RCC 7860 (cell line): ENCODE measurements around the gene ZNF579.
"Not testable (repeated sequence)": the region's sequence is repeated elsewhere in the genome, so short reads cannot be mapped to it uniquely, and the experiment has no call there.

Source experiments
- DNase-seq: peaks from one replicate; pipeline ENCODE4 v3.0.0-alpha.2; 2015; ENCODE audit warnings: low spot score
- FAIRE-seq: peaks from 2 replicates; lab custom pipeline; 2012; peaks lifted over from hg19 to GRCh38; lab: Jason Lieb, UNC

The ZNF579 gene

DNA sequence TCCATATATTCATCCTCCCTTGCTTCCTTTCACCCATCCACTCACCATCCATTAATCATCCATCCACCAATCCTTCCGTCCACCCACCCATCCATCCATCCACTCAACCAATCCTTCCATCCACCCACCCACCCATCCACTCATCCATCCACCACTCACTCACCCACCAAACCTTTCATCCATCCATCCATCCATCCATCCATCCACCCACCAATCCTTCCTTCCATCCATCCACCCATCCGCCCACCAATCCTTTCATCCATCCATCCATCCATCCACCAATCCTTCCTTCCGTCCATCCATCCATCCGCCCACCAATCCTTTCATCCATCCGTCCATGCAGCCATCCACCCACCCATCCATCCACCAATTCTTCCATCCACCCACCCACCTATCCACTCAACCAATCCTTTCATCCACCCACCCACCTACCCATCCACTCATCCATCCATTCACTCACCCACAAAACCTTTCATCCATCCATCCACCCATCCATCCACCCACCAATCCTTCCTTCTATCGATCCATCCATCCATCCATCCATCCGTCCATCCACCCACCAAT, 38.3 kb downstream of the ZNF579 start:
- DNase-seq (no peak), FAIRE-seq (no peak)

DNA sequence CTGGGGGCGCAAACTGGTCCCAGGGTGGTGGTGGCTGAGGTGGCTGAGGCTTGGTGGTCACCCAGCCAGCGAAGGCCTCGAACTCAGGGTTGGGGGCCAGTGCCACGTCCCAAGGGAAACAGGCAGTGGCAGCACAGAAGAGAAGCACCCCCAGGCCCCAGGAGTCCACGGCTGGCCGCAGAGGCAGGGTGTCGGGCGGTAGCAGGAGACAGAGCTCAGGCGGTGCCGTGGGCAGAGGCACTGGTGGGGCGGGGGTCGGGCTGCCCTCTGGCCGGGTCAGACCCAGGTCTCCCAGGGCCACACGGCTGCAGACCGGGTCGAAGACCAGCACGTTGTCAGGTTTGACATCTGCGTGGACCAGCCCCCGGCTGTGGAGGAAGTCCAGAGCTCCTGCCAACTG, 39.6 kb downstream of the ZNF579 start:
- FAIRE-seq (no peak), DNase-seq (no peak)

DNA sequence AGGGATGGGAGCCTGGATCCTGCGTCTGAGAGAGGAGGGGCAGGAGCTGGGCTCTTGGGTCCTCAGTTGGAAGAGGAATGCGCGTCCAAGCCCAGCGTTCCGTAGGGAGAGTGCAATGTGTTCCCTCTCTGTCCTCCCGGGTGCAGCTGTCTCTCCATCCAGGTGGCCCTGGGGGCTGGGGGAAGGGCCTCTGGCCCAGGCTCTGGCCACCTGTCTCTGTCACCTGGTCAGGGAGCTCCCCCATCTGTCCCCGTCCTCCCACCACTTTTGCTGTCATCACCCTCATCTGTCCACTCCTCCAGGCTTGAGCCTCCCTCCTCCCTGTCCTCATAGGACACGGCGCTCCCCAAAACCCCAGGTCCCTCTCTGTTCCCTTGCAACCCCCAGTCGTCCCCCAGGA, 40.0 kb downstream of the ZNF579 start:
- no peak for FAIRE-seq
- no peak for DNase-seq

DNA sequence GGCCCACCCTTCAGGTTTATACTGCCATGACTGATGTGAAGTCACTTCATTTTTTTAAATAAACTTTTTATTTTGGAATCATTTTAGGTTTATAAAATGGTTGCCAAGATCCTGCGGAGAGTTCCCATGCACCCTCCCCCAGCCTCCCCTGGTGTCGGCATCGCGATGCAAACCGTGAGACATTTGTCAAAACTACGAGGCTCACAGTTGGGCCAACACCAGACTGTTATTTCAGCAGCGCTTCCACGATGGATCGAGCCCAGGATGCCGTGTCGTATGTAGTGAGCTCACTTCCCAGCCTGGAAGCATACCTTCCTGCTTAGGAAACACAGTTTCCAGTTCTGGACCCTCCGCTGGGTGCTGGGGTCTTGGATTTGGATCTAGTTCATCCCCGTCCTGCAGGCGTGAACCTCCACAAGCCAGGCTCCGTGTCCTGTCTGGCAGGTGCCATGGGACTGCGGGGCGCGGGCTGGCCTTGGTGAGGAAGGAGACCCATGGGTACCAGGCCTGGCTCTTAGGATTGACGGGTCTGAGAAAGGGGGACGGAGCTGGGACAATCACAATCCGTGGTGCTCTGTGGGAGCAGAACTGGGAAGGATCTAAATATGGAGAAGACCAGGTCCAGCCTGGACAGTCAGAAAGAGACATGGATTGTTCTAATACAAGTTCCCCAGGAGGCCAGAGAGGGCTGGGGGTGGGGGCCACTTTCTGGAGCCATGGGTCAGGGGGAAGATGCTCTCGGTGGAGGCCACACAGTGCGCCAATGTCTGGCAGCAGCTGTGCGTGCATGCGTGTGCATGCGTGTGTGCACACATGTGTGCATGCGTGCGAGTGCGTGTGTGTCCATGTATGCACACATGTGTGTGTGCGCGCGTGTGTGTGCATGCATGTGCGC, 41.3 kb downstream of the ZNF579 start:
- DNase-seq = no peak
- FAIRE-seq = no peak

DNA sequence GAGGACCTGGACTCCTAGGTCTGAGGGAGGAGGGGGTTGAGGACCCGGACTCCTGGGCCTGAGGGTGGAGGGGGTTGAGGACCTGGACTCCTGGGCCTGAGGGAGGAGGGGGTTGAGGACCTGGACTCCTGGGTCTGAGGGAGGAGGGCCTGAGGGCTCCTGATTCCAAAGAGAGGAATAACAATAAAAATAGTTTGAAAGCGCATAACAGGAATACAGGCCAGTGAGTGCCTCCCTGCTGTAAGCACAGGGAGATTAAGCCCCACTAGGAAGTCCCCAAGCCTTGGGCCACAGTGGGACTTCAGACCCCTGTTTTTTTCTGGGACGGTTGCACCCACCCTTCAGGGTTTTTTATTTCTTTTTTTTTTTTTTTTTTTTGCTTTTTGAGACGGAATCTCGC, 42.5 kb downstream of the ZNF579 start:
- DNase-seq (no peak), FAIRE-seq (no peak)

DNA sequence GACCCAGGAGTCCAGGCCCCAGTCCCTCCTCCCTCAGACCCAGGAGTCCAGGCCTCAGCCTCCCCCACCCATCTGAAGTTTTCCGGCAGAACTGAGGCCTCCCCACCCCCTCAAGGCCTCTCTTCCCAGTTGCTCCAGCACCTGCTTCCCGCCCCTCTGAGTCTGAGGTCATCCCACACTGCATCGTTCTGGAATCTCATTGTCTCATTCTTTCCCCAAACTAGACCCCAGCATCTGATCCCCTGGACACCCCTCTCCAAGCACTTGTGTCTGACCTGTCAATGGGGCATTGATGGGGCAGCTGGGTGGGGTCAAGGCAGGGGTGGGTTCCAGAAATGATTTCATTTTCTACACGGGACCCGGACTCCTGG, 42.9 kb downstream of the ZNF579 start:
- DNase-seq = no peak
- no peak for FAIRE-seq

DNA sequence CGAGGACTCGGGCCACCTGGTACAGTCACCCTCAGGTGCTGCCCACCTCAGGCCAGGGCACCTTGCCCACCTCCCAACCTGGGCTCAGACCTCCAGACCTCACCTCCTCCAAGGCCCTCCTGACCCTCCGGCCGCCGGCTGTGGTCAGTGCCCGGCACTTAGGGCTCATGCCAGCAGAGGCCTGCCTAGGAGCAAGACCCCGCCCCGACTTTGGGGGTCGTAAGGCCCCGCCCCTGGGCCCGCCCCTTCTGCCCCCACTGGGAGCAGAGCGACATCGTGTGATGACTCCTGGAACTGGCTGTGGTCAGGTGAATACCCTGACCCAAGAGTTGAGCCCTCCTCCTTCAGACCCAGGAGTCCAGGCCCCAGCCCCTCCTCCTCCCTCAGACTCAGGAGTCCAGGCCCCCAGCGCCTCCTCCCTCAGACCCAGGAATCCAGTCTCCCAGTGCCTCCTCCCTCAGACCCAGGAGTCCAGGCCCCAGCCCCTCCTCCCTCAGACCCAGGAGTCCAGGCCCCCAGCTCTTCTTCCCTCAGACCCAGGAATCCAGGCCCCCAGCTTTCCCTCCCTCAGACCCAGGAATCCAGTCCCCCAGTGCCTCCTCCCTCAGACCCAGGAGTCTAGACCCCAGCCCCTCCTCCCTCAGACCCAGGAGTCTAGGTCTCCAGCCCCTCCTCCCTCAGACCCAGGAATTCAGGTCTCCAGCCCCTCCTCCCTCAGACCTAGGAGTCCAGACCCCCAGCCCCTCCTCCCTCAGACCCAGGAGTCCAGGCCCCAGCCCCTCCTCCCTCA, 43.5 kb downstream of the ZNF579 start, which contains the start of gene SBK2:
Gene SBK2 (minus strand): TSS at position 183 of the 790 bp plus-strand sequence. CDS start 839 bp downstream, outside the sequence.
- no peak for DNase-seq
- FAIRE-seq = no peak

DNA sequence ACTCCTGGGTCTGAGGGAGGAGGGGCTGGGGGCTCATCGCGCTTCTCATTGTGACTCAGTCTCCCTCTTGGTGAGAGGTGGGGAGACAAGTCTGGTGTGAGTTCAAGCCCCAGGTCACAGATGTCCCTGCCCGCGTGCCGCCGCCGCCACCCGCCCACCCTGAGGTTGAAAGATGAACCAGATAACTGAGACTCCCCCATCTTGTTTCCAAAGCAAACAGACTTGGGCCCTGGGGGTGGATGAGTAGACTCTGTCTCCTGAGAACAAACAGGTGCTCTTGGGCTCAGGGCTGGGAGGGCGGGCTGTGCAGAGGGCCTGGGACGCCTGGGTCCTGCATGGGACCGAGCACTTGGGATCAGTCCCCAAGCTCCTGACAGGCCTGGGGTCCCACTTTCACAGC, 44.3 kb downstream of the ZNF579 start:
- DNase-seq = no peak
- FAIRE-seq = no peak

DNA sequence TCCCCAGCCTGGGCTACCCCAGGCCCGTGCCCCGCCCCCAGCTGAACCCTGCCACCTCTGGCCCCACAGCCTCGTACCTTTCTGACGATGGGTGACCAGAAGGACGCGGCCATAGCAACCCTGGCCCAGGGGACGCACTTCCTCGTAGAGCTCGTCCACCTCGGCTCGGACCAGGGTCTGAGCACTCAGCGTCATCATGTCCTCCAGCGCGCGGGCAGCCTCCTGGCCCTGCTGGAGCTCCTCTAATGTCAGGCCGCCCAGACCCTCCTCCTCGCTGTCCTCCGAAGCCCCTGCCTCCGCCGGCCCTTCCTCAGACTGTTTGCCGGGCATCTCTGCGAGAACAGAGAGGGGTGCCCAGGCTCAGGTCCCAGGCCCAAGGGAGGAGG, 44.7 kb downstream of the ZNF579 start:
- no peak for FAIRE-seq
- DNase-seq = no peak

DNA sequence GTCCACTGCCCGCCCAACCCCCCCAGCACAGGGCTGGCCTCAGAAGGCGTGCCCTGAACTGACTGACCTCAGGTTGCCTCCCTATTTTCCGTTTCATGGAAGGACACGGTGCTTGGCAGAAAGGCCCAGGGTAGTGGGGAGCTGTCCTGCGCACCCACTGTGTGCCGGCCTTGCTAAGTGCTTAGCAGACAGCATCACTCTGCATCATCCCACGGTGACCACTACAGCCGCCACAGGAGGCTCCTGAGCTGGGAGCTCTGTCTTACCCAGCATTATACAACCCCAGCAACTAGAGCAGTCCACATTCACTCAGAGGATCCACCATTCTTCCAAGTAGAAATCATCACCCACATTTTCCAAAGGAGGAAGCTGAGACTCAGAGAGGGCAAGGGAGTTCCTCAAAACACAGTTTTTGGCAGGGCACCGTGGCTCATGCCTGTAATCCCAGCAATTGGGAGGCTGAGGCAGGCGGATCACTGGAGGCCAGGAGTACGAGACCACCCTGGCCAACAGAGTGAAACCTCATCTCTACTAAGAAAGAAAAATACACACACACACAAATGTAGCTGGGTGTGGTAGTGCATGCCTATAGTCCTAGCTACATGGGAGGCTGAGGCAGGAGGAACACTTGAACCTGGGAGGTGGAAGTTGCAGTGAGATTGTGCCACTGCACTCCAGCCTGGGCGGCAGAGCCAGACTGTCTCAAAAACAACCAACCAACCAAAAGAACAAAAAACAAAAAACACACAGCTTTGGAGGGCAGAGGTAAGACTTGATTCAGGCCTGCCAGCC, 45.3 kb downstream of the ZNF579 start:
- FAIRE-seq (no peak), DNase-seq (no peak)

DNA sequence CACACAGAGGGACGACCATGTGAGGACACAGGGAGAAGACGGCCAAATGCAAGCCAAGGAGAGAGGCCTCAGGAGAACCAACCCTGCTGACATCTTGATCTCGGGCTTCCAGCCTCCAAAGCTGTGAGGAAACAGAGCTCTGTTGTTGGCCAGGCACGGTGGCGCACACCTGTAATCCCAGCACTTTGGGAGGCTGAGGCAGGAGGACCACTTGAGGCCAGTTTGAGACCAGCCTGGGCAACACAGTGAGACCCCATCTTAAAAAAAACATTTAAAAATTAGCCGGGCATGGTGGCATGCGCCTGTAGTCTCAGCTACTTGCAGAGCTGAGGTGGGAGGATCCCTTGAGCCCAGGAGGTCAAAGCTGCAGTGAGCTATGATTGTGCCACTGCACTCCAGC, 46.4 kb downstream of the ZNF579 start:
- not testable (repeated sequence) for DNase-seq, FAIRE-seq

DNA sequence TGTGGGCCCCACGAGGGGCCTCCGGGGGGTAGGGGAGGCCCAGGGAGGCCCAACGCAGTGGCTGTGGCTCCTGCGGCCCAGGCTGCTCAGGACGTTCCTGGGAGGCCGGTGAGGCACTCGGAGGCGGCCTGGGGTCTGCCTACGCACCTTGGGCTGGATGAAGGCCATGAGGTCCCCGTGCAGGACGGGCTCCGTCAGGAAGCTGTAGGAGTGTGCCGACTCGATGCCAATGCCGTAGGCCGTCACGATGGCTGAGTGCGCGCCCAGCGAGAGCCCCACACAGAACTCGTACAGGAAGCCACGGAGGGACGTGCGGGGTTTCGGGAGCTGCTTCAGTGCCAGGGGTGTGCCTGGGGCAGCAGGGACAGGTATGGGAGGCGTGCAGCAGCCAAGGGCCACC, 49.7 kb downstream of the ZNF579 start:
- FAIRE-seq (no peak), DNase-seq (no peak)

DNA sequence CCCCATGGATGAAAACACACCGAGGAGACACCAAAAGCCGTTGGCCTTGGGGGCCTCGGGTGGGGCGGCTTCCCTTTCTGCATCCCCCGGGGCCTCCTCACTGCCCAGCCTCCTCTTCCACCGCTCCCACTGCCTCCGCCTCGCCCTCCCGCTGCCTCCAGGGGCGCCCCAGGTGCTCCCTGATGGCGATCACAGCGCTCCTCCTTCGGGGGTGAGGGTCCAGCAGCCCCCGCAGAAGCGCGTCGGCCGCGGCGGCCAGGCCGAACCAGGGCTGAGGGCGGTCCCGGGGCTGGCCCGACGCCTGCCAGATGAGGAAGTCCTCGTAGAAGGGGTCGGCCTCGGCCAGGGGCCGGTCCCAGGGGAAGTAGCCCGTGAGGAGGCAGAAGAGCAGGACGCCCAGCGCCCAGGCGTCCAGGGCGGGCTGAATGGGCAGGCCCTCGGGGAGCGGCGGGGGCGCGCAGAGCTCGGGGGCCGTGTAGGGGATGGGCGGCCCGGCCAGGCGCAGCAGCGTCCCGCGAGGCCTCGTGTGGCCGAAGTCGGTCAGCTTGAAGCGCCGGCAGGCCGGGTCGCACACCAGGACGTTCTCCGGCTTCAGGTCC, 50.9 kb downstream of the ZNF579 start:
- FAIRE-seq = no peak
- DNase-seq = no peak

DNA sequence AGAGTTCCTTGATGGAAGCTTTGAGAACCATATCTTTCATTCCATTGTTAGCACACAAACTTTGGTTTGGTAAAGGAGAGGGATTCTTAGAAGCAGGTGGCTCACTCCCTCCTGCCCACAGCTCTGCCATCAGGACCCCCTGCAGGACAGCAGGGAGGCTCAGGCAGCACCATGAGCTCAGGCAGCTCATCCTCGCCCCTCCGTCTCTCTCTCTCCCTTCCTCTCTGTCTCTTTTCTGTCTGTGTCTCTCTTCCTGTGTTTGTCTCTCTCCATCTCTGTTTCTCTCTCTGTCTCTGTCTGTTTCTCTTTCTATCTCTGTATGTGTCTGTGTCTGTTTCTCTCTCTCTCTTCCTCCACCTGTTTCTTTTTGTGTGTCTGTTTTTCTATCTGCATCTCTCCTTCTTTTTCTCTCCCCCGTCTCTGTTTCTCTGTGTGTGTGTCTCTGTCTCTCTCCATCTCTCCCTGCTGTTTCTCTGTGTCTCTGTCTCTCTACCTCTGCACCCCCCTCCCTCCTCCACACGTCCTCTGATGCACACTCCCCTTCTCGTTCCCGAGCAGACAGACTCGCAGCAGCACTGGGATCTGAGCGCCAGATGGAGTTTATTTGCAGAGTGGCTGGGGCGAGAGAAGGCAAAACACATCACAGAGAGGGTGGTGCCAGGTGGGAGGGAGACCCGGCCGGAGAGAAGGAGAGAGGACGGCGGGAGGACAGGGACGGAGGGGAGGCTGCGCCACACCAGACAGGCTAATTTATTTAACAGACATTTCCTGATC, 52.4 kb downstream of the ZNF579 start:
- DNase-seq (no peak), FAIRE-seq (no peak)

DNA sequence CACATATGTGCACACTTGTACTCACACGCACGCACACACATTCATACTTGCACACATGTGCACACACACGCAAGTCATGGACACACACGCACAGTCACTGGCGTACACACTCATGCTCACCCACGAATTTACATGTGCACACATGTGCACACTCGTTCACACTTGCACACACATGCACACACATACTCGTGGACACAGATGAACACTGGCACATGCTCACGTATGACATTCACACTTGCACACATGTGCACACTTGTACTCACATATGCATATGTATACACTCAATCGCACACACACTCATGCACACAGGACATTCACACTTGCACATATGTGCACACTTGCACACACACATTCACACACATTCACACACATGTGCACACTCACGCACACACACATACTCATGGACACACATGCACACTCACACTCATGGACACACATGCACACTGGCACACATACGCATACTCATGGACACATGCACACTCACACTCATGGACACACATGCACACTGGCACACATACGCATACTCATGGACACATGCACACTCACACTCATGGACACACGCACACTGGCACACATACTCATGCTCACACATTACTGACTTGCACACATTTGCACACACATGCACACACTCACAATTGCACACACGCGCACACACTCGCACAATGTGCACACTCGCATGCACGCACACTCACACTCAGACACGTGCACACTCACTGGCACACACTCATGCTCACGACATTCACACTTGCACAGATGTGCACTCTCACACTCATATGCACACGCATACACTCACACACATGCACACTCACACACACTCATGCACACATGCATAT, 53.2 kb downstream of the ZNF579 start:
- no peak for DNase-seq
- FAIRE-seq = no peak
